GM12801 (cell line): ENCODE data around the gene PMS1.

ENCODE experiments used
- CTCF ChIP-seq: IDR thresholded peaks from one replicate; pipeline ENCODE4 v1.5.1; 2011; ENCODE audit warnings: control low read depth; ENCODE audit not compliant: insufficient read length; ENCODE audit errors: extremely low read depth

PMS1 gene

DNA sequence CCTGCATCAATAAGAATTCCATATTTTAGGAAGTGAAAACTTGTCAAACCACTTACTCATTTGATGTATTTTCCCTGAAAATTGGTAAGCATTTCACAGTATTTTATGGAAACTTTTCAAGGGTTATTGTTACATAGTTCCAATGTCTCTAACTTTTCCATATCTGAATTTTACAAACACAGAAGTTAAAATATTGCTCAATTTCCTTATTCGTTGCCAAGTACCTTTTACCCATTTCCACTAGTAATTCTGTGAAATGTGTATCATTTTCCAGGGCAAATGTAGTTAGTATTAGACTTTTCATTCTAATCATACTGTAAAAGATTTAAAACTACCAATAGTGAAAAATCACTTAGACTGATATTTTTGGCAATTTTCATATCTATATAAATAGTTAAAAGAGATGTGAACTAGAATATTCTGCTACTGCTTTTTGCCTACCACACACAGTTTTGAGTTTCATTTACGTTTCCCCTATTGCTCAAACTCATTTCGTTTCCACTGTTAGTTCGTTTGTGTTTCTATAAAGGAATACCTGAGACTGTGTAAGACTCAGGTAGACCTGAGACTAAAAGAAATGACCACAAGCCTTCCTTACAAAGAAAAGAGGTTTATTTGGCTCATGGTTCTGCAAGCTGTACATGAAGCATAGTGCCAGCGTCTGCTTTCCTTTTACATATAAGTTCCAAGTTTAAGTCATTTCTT is 86.3 kb downstream of the PMS1 start:
- TF ChIP-seq CTCF = no peak

DNA sequence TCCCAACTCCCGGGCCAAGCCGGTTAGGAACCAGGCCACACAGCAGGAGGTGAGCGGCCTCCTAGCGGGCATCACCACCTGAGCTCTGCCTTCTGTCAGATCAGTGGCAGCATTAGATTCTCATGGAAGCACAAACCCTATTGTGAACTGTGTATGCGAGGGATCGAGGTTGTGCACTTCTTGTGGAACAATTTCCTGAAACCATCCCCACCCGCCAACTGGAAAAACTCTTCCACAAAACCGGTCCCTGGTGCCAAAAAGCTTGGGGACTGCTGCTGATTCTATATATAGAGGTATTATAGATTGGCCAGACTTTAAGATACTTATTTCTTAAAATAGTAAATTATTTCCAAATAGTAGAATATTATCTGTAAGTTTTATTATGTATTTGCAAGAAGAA is 89.4 kb downstream of the PMS1 start:
- no peak for TF ChIP-seq CTCF

GRCh38 chr2:189874586-189875320 is 90.5 kb downstream of the PMS1 start:
- no peak for TF ChIP-seq CTCF

GRCh38 chr2:189876271-189876670 is 92.0 kb downstream of the PMS1 start:
- no peak for TF ChIP-seq CTCF

GRCh38 chr2:189879716-189880081 is 95.4 kb downstream of the PMS1 start:
- TF ChIP-seq CTCF = no peak

- no peak for TF ChIP-seq CTCF
Measured at GRCh38 chr2:189880429-189880828, 96.2 kb downstream of the PMS1 start.

- TF ChIP-seq CTCF = no peak
Measured at GRCh38 chr2:189880832-189881492, 96.7 kb downstream of the PMS1 start.
